NCI-H82 treated with DMSO at 0.1 percent for 48 hours (cell line): ENCODE measurements around the gene CACNA1A.

Source experiments
- DNase-seq: peaks from one replicate; lab custom pipeline; 2025; ENCODE audit not compliant: unreplicated experiment; lab: John Stamatoyannopoulos, UW

Gene CACNA1A

DNA sequence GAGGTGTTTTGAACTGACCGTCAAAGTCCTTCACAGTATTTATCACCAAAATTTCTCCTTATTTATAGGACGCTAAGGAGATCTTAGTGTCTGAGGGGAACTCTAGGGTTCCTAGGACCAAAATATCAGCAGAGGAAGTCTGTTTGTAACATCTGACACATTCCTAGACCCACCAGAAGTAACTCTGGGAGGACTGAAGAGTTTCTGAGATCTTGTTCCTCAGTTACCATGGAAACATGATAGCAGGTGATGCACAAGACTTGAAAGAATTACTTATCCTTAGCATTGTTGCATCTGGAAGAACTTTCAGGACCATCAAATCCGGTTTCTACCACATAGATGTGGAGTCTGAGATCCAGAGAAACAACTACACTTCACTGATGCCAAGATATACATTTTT, 191.5 kb downstream of the CACNA1A start:
- DNase-seq: no peak

GRCh38 chr19:13313875-13314274, 192.4 kb downstream of the CACNA1A start:
- DNase-seq: no peak

GRCh38 chr19:13309864-13310263, 196.4 kb downstream of the CACNA1A start:
- no peak for DNase-seq

- no peak for DNase-seq
Observed at GRCh38 chr19:13303381-13304129, 202.7 kb downstream of the CACNA1A start.

GRCh38 chr19:13302526-13303270, 203.6 kb downstream of the CACNA1A start:
- no peak for DNase-seq

DNA sequence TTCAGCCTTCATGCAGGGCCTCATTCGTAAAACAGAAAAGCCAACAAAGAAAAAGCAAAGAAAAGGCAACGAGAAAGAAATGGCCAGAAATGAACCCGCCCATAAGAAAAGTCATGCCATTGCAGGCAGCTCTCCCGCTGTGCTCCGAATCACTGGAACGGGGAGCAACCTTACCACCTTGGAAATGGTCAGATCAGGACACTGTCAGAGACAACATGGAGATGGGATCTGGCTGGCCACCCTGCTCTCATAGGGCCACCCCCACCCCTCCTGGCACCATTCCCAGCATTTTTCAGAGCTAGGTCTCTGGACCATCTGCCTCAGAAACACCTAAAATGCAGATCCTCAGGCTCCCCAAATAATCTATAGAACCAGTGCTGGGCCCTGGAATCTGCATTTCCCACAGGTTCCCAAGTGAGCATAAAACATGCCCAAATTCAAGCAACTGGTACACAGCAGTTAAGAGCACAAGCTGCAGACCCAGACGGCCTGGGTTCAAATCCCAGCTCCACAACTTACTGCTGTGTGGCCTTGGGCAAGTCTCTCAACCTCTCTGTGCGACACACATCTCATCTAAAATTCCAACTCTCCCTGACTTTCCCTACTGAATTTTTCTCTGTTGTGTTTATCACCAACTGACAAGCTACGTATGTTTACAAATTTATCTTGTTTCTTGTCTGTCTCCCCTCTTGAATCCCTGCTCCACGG, 204.5 kb downstream of the CACNA1A start:
- DNase-seq: no peak

DNA sequence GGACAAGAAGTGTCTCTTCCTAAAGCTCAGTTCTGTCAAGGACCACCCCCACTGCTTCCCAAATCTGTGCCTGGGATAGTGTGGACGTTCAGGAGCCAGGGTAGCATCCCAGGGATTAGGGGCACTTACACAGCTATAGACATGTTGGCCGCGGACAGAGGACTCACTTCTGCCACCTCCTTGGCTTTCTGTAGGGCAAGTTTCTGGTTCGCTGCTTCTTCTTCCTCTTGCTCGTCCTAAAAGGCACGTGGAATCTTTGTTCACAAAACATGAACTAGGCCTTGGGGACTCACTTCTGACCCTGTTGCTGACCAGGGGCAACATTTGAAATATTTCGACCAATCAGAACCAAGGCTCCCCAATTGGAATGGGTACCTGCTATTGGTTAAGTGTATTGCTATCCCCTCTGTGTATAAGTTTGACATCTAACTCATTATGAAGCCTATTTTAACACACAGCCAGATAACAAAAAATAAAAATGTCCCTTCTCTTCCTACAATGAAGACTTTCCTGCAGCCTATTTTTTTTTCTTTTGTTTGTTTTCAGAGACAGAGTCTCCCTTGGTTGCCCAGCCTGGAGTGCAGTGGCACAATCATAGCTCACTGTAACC, 205.8 kb downstream of the CACNA1A start:
- no peak for DNase-seq

DNA sequence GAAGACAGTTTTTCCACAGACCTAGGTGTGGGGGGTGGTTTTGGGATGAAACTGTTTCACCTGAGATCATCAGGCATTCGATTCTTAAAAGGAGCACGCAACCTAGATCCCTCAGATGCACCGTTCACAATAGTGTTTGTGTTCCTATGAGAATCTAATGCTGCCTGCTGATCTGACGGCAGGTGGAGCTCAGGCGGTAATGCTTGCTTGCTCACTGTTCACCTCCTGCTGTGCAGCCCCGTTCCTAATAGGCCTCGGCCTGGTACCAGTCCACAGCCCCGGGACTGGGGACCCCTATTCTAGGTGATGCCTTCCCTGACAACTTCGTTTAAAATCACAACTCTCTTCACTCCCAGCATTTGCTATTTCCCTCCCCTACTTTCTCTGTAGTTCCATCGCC, 206.4 kb downstream of the CACNA1A start:
- no peak for DNase-seq

GRCh38 chr19:13298565-13299481, 207.5 kb downstream of the CACNA1A start:
- no peak for DNase-seq

DNA sequence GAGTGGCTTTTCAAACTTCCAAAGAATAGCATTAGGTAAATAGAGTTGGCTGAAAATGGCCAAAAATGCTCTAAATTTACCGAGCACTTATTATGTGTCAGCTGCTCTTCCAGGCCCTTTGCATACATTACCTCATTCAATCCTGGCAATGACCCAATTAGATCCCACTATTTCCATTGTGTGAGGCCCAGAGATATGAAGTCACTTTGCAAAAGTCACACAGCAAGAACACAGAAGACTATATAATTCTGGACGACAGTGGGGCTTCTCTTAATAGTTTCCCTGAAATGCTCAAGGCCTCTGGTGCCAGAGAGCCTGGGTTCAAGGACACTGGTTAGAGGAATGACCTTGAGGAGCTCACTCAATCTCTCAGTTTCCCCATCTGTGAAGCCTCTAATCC, 209.3 kb downstream of the CACNA1A start:
- no peak for DNase-seq

DNA sequence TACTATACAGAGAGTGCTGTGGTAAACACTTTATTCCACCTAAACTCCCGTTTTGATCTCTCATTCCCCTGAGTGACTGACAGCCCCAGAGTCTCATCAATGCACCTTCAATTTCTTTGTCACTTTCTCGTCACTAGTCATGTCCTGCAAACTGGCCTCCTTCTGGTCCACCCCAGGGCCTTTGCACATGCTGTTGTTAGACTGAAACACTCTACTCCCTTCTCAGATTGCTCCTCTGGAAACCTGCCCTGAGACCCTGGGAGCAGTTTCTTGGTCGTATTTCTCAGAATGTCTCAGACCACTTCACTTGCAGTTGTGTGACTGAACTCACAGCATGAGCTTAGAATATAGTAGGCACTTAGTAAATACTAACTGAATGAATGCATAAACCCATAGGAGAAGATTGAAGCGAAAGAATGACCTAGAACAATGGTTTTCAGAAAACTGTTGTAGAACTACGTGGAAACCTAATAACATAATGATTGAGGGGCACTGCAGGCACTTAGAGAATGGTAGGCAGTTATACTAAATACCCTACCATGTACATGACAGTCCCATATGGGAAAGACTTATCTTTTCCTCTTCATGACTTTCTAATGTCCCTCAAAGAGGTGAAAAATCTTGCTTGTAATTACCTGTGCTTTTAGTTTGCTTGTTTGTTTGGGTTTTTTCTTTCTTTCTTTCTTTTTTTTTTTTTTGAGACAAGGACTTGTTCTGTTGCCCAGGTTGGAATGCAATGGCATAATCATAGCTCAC, 211.3 kb downstream of the CACNA1A start:
- DNase-seq: no peak

DNA sequence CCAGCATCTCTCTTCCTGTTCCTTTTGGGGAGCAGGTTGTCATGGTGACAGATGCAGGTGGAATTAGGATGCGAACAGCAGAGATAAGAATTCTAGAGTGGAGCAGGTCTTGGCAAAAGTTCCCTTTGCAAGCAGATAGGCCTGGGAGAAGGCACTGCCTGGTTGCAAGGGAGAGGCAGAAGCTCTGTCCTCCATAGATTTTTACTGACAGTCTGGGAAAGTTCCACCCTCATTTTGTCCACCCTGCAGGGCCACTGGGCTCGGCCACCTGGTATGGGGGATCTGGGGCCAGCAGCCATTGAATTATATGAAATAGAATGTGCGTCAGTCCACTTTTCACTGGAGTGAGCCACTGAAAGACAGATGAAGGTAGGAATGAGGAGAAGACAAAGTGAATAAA, 214.4 kb downstream of the CACNA1A start:
- no peak for DNase-seq

GRCh38 chr19:13290741-13291140, 215.5 kb downstream of the CACNA1A start:
- DNase-seq: no peak

- no peak for DNase-seq
Observed at GRCh38 chr19:13289295-13289694, 217.0 kb downstream of the CACNA1A start.

- no peak for DNase-seq
Observed at GRCh38 chr19:13286195-13286985, 219.9 kb downstream of the CACNA1A start.

DNA sequence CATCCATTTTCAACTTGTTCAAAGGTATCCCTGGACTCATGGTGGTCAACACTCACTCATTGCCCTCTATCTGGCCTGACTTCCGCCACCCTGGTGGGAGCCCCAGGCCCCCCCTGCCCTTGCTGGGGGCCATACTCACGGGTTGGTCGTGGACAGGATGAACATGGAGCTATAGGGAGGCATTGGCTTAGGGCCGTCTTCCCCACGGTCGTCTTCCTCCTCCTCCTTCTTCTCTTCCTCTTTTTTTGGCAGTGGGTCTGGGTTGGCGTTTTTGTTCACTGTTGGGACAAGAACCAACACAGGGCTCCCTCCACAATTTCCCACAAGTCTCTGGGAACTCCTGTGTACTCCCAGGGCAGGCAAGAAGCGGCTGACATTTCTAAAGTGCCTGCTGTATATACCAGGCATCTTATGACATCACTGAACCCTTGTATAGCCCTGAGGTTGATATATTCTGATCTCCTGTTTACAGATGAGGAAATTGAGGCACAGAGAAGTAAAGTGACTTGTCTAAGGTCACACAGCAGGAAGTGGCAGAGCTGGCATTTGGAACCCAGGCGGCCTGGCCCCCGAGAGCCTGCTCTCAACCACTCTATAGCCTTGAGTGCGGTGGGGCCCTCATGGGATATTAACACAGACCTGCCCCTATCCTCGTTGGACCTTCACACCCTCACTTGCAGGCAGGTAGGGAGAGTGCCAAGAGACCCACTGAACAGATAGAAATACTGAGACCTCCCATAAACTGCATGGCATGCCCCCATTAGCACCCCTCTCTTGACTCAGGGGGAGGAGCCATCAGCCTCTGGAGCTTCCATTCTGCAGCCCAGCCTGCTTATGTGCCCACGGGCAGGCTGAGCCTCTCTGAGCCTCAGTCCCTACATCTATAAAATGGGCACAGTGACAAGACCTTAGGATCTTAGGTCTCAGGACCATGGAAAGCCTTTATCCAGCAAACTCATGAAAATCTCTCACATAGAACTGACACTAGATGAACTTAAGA, 221.1 kb downstream of the CACNA1A start:
- DNase-seq: no peak

DNA sequence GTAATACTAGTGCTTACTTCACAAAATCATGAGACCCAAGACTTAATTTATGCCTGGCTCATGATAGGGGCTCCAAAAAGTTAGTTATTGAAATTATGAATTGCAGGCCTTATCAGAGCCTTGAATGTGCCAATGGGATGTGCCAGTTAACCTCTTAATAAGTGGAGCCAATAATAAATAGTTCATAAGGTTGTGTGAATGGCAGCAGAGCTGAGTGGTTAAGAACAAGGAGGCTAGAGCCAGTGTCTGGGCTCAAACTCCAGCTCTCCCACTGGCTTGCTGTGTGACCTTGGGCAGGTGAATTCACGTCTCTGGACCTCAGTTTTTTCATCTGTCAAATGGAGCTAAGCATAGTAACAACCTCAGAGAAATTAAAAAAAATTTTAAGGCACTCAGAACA, 222.4 kb downstream of the CACNA1A start:
- DNase-seq: no peak
